ENCODE results near the gene TENM4.

Gene TENM4

GRCh38 chr11:78664636-78665035 lies 776.2 kb downstream of the TENM4 start:
- DNase-seq, result no peak
- in situ Hi-C loops (cut with HindIII; ENCODE audit: low pct_ligation_motif_present, low pct_unique_long_range_greater_than_20kb, low sequenced_read_pairs), result no loop called here

DNA sequence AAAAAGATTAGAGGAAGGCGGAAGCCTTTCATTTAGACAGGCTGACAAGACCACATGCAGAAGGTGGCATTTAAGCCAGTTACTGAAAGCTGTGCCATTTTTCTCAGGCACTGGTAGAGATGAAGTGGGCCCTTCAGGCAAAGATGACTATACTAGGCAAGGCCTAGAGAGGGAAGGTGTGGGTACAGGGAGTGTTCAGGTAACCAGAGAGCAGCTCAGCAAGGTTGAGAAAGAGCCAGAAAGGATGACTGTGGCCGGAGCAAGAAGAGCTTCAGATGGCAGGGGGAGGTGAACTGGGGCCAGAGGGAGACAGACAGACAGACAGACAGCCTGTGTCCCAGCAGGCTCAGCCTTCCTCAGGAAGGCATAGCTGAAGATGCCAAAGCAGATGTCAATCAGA lies 778.0 kb downstream of the TENM4 start:
- in situ Hi-C loops (cut with HindIII; ENCODE audit: low pct_ligation_motif_present, low pct_unique_long_range_greater_than_20kb, low sequenced_read_pairs), result no loop called here
- DNase-seq, result no peak

- DNase-seq, result peak; percentile 2
- in situ Hi-C loops (cut with HindIII; ENCODE audit: low pct_ligation_motif_present, low pct_unique_long_range_greater_than_20kb, low sequenced_read_pairs), result no loop called here
Observed at GRCh38 chr11:78660471-78660870, 780.4 kb downstream of the TENM4 start.

GRCh38 chr11:78659326-78660270 lies 781.2 kb downstream of the TENM4 start:
- in situ Hi-C loops (cut with HindIII; ENCODE audit: low pct_ligation_motif_present, low pct_unique_long_range_greater_than_20kb, low sequenced_read_pairs), result no loop called here
- no peak for DNase-seq

DNA sequence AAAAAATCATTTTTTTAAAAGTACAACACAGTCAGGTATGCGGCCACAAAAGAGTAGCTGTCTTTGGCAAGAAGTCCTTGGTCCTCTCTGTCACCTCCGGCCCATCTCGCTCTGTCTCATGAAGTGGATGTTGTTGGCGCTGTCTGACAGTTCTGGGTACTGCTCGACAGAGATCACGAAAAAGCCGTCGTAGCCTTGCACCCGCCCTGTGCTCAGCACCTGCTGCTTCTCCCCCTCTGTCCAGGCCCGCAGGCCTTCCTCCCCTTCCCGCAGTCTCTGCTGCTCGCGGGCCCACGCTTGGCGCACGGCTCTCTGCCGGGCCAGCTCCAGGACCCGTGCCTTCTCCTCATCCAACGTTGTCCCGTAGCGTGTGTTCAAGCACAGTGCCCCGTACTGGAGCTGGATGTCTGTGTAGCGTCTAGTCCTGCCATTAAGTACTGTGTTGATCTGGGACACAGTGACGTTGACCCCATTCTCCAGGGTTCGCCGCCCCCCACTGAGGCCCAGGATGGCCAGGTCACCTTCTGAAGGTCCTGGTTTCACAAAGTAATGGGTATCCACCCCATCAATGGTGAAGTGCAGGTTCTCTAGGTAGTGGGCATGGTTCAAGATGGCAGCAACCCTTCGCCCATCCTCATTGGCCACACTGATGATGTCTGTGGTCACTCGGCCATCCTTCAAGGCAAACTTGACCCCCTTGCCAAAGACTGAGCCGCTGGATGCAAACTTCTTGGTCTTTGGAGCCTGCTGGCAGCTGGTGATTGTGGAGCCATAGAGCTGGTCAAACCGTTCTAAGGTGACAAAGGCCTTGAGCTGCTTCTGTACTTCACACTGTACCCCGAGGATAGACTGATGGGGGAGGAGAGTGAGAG lies 782.6 kb downstream of the TENM4 start:
- in situ Hi-C loops (cut with HindIII; ENCODE audit: low pct_ligation_motif_present, low pct_unique_long_range_greater_than_20kb, low sequenced_read_pairs), result no loop called here
- DNase-seq, result no peak

GRCh38 chr11:78657441-78657840 lies 783.4 kb downstream of the TENM4 start:
- no peak for DNase-seq
- in situ Hi-C loops (cut with HindIII; ENCODE audit: low pct_ligation_motif_present, low pct_unique_long_range_greater_than_20kb, low sequenced_read_pairs), result no loop called here

DNA sequence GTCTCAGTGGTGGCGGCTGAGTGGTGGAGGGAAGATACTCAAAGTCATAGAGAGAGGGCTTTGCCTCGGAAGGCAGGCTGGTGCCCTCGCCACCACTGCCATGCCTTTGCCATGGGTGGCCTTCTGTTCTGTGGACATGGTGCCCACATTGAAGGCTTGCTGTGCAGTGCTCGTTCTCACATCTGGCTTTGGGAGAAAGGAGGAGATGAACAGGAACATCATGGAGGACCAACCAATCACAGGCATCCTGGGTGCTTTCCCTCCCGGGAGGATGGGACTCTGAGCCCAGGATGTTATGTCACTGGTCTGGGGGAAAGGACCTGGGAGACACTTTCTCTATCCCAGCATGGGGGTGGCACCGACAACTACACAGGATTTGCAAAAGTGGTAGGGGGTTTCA lies 783.8 kb downstream of the TENM4 start:
- in situ Hi-C loops (cut with HindIII; ENCODE audit: low pct_ligation_motif_present, low pct_unique_long_range_greater_than_20kb, low sequenced_read_pairs), result no loop called here
- DNase-seq, result no peak

GRCh38 chr11:78656327-78656726 lies 784.5 kb downstream of the TENM4 start:
- in situ Hi-C loops (cut with HindIII; ENCODE audit: low pct_ligation_motif_present, low pct_unique_long_range_greater_than_20kb, low sequenced_read_pairs), result no loop called here
- no peak for DNase-seq

- in situ Hi-C loops (cut with HindIII; ENCODE audit: low pct_ligation_motif_present, low pct_unique_long_range_greater_than_20kb, low sequenced_read_pairs), result no loop called here
- no peak for DNase-seq
Observed at GRCh38 chr11:78655561-78655960, 785.3 kb downstream of the TENM4 start.

DNA sequence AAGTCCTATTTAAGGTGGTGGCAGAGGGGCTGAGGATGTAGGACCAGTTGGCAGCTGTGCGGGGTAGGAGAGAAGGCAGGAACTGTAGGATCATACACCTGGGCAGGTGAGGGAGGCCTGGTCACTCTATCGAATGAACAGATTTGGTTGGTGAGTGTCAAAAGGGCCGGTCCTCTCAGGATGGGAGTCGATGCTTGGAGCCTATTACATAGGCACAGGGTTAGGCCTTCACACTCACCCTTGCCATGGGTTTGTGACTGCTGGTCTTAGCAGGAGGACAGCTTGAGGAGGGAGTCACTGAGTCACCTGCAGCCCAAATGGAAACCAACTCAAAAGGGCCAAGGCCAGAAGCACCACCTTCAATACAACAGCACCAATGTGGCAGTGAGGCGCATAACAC lies 786.0 kb downstream of the TENM4 start:
- no peak for DNase-seq
- in situ Hi-C loops (cut with HindIII; ENCODE audit: low pct_ligation_motif_present, low pct_unique_long_range_greater_than_20kb, low sequenced_read_pairs), result no loop called here

DNA sequence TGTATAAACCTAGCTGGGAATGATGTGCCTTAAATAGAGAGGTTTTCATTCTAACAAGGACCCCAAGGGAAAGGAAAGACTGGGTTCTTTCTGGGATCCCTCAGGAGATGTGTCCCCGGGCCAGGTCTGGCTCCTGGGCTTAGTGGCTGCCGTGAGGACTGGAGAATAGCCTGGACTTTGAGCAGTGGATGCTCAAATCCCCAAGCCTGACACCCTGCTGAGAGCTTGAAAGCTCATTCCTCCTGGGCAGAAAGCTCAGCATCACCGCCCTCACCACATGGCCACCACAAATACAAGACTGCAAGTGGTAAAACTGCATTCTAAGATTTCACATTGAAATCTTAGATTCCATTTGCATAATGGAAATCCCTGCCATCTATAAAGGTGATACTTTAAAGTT lies 786.8 kb downstream of the TENM4 start:
- in situ Hi-C loops (cut with HindIII; ENCODE audit: low pct_ligation_motif_present, low pct_unique_long_range_greater_than_20kb, low sequenced_read_pairs), result no loop called here
- no peak for DNase-seq

DNA sequence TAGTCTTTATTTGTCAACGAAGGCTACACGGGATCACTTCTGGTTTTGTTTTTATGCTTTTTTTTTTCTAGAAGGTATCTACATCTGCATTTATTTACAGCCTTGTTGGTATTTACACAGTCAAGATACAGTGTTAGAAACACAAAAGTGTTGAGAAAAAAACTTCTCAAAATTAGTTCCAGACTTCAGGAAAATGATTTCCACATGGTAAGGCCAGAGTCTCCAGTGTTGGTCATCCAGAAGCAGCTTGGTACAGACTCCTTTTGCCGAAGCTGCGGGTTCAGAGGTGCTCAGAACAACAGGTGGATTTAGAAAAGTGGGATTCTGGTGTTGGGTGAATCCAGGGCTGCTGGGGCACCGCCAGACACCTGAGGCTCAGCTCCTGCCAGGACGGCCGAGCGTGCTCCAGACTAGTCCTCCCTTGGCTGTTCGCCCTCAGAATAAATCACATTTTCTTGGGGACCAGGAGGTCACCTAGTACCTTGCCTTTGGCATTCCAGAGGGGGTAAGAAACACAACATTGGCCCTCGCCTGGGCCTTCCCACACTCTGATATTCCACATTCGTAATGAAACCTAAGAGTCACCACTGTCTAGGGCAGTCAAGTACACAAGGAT lies 787.4 kb downstream of the TENM4 start:
- in situ Hi-C loops (cut with HindIII; ENCODE audit: low pct_ligation_motif_present, low pct_unique_long_range_greater_than_20kb, low sequenced_read_pairs), result no loop called here
- no peak for DNase-seq

DNA sequence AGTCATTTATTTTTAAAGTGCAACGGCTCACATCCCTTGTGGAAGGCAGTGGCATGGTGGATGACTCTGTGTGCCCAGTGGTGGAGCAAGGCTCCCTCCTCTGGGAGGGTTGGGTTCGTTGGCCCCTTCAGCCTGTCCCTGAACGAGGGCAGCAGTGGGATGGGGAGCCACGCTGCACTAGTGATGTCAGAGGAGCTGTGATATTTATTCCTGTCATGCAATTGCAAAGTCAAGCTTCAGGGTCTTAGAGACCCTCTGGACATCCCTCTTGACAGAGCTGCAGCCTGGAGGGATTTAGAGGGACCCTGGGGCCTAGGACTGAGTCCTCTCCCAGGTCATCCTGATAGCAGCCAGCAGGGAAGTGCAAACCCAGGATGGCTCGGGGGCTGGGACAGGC lies 788.0 kb downstream of the TENM4 start:
- in situ Hi-C loops (cut with HindIII; ENCODE audit: low pct_ligation_motif_present, low pct_unique_long_range_greater_than_20kb, low sequenced_read_pairs), result no loop called here
- no peak for DNase-seq

GRCh38 chr11:78651923-78652842 lies 788.6 kb downstream of the TENM4 start:
- in situ Hi-C loops (cut with HindIII; ENCODE audit: low pct_ligation_motif_present, low pct_unique_long_range_greater_than_20kb, low sequenced_read_pairs), result no loop called here
- no peak for DNase-seq

GRCh38 chr11:78651136-78651775 lies 789.6 kb downstream of the TENM4 start:
- in situ Hi-C loops (cut with HindIII; ENCODE audit: low pct_ligation_motif_present, low pct_unique_long_range_greater_than_20kb, low sequenced_read_pairs), result no loop called here
- DNase-seq, result no peak

DNA sequence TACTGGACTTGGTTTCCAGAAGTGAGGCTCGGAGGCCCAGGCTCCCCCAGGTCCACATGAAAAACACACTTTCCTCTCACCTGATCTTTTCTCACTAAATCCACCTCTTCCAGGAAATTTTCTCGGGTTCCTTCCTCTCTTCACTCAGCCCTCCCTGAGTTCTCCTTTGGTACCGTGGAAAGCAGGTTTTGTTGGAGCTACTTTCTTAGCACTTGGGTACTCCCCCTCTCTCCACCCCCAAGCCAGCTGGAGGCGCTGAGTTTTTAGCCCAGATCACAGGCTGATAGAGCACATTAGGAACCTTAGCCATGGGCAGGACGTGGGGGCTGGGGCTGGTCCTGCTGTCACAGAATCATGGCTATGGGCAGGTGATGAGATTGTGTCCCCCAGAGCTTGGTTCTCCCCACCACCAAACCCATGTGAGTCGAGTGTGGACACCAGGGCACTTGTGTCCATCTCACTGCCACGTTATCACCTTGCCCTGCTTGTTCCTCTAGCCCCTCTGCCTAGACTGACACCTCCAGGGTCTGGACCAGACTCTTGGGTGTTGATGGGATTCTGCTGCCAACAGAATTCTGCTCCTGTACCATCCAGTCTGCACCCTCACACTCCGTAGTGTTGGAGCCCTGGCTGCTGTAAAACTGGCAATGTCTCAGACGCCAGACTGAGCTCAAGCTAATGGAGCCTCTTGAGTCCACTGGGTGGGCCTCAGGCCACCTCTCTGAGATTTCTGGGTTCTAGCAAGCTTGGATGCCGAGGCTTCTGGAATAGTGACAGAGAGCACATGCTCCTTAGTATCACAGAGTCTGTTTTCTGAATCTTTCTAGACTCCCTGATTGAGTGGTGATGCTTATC lies 791.2 kb downstream of the TENM4 start:
- in situ Hi-C loops (cut with HindIII; ENCODE audit: low pct_ligation_motif_present, low pct_unique_long_range_greater_than_20kb, low sequenced_read_pairs), result no loop called here
- DNase-seq, result no peak

All from ACHN (cell line).